GM12801 (cell line): Measurements from ENCODE around the gene SLC35F6.

Experiments used
- CTCF ChIP-seq: IDR thresholded peaks from one replicate; pipeline ENCODE4 v1.5.1; 2011; ENCODE audit warnings: control low read depth; ENCODE audit not compliant: insufficient read length; ENCODE audit errors: extremely low read depth

SLC35F6 gene

GRCh38 chr2:26785431-26786206 is 21.5 kb downstream of the SLC35F6 start, which contains the start of gene CENPA:
Gene CENPA, plus strand, starts transcription at chr2:26786056. Its CDS starts 141 bp downstream, at chr2:26786197.
- no peak for TF ChIP-seq CTCF

- no peak for TF ChIP-seq CTCF
These were observed 22.3 kb downstream of the SLC35F6 start for GRCh38 chr2:26786207-26787028.

- no peak for TF ChIP-seq CTCF
These were observed 28.6 kb downstream of the SLC35F6 start for GRCh38 chr2:26792720-26793119.

- no peak for TF ChIP-seq CTCF
These were observed 29.4 kb downstream of the SLC35F6 start for GRCh38 chr2:26793518-26793917.

- TF ChIP-seq CTCF = no peak
These were observed 37.2 kb downstream of the SLC35F6 start for GRCh38 chr2:26801328-26801727.

- TF ChIP-seq CTCF = no peak
These were observed 37.7 kb downstream of the SLC35F6 start for GRCh38 chr2:26801796-26802195.

GRCh38 chr2:26805241-26805676 is 41.2 kb downstream of the SLC35F6 start:
- no peak for TF ChIP-seq CTCF
